Gastrocnemius medialis (tissue), 4 donors: Measurements from ENCODE around the gene MME.

Source experiments
- POLR2A ChIP-seq, 2 donors: fragments of 450-650 bp; IDR thresholded peaks; one replicate each; pipeline ENCODE4 v1.6.1; 2017; ENCODE audit warnings: antibody characterized with exemption in 2 of 2, mild to moderate bottlenecking in 2 of 2, moderate library complexity in 2 of 2
- TF ChIP-seq, protein P1 (sequence below), 5 experiments: fragments of 450-650 bp in 3 of 5; fragments of 200-600 bp in 2 of 5; sonication (generic) in 2 of 5; IDR thresholded peaks in 4 of 5; conservative IDR thresholded peaks in 1 of 5; 1 replicate in 4 of 5; 2 replicates in 1 of 5; pipeline ENCODE4 v1.5.1; 2016 to 2019; ENCODE audit warnings: antibody characterized with exemption in 5 of 5, mild to moderate bottlenecking in 3 of 5, moderate library complexity in 3 of 5

DNA sequence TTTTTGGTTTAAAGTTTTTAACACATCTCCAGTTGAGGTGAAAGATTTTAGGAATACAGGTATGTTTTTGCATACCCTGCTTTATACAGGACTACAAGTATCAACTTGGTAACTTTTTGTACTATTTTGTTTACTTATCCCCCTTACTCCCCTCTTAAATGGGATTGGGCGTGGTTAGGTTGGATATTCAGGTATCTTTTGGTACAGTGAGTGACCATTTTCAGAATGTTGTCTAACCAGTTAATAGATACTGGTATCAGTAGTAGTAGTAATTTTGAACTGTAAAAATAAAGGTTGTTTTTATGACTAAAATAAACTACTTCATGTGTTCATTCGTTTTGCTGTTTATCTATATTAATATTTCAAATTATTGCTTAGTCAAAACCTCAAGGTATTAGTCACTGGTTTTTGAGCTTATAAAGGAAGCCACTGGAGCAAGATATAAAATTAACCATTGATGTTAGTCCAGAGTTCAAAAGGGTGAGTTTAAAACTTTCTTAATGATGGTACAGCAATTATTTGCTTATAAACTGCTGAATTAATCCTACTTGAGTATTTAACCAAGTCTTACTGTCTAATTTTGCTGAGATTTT lies 3.3 kb downstream of the MME start:
- TF ChIP-seq, protein P1, sequence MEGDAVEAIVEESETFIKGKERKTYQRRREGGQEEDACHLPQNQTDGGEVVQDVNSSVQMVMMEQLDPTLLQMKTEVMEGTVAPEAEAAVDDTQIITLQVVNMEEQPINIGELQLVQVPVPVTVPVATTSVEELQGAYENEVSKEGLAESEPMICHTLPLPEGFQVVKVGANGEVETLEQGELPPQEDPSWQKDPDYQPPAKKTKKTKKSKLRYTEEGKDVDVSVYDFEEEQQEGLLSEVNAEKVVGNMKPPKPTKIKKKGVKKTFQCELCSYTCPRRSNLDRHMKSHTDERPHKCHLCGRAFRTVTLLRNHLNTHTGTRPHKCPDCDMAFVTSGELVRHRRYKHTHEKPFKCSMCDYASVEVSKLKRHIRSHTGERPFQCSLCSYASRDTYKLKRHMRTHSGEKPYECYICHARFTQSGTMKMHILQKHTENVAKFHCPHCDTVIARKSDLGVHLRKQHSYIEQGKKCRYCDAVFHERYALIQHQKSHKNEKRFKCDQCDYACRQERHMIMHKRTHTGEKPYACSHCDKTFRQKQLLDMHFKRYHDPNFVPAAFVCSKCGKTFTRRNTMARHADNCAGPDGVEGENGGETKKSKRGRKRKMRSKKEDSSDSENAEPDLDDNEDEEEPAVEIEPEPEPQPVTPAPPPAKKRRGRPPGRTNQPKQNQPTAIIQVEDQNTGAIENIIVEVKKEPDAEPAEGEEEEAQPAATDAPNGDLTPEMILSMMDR (IDR thresholded peaks at IDR 0.05 in 4 of 5, conservative IDR thresholded peaks at IDR 0.05 in 1 of 5): no peak
- TF ChIP-seq POLR2A (IDR thresholded peaks at IDR 0.05): no peak
